PC-3 (cell line): Measurements from ENCODE around the gene ARHGEF4. TPM values are rescaled to one million over a fixed set of nuclear protein-coding genes. Genes with fewer than 3 reads are reported as not detected.

Source experiments
- ATAC-seq: fragments of 200-7000 bp; cut with Tn5 transposase; 2 replicates; pipeline ENCODE4 v1.9.1; 2020; ENCODE audit warnings: mild to moderate bottlenecking, moderate library complexity
- BruUV-seq: library from RNA; stranded (reverse); fragments of 400-500 nt; replicated peaks from 2 replicates; lab custom pipeline; 2021; lab: Mats Ljungman, UMichigan
- CTCF ChIA-PET: fragments of 300-600 bp; sonication (Branson Sonifier 250); formaldehyde crosslinking; loops from one replicate; lab custom pipeline; 2022; ENCODE audit warnings: antibody characterized with exemption; lab: Charles Lee
- POLR2A ChIA-PET: fragments of 300-600 bp; sonication (Branson Sonifier 250); formaldehyde crosslinking; loops from one replicate; lab custom pipeline; 2022; ENCODE audit warnings: antibody characterized with exemption; ENCODE audit not compliant: unreplicated experiment; lab: Charles Lee
- DNase-seq: peaks from one replicate; pipeline ENCODE4 v3.0.0-alpha.2; 2015
- H2AFZ ChIP-seq: fragments of 300-600 bp; sonication (generic); 2 replicates; pipeline ENCODE4 v1.6.0; 2016; ENCODE audit warnings: antibody characterized with exemption, low read length
- H3F3A ChIP-seq: fragments of 300-600 bp; sonication (generic); one replicate; pipeline ENCODE4 v1.6.0; 2017; ENCODE audit warnings: antibody characterized with exemption, low read length, control low read depth, mild to moderate bottlenecking; ENCODE audit not compliant: unreplicated experiment
- H3K27ac ChIP-seq: fragments of 300-600 bp; sonication (generic); 2 replicates; pipeline ENCODE4 v1.5.1; 2016; ENCODE audit warnings: mild to moderate bottlenecking, low read length
- H3K27me3 ChIP-seq: fragments of 300-600 bp; sonication (generic); 2 replicates; pipeline ENCODE4 v1.6.1; 2016; ENCODE audit warnings: low read length, mixed read lengths
- H3K36me3 ChIP-seq: fragments of 300-600 bp; sonication (generic); 2 replicates; pipeline ENCODE4 v1.6.1; 2016; ENCODE audit warnings: low read depth, mixed run types, low read length, mixed read lengths
- H3K4me1 ChIP-seq: fragments of 300-600 bp; sonication (generic); 2 replicates; pipeline ENCODE4 v1.5.1; 2016; ENCODE audit warnings: low read length; ENCODE audit not compliant: insufficient read depth
- H3K4me2 ChIP-seq: fragments of 300-600 bp; sonication (generic); 2 replicates; pipeline ENCODE4 v1.6.0; 2016; ENCODE audit warnings: low read length
- H3K4me3 ChIP-seq: fragments of 300-600 bp; sonication (generic); 2 replicates; pipeline ENCODE4 v1.5.1; 2016; ENCODE audit warnings: mild to moderate bottlenecking, low read length, mixed read lengths
- H3K79me2 ChIP-seq: fragments of 300-600 bp; sonication (generic); 2 replicates; pipeline ENCODE4 v1.6.1; 2017; ENCODE audit warnings: low read length, mixed read lengths
- H3K9ac ChIP-seq: fragments of 300-600 bp; sonication (generic); 2 replicates; pipeline ENCODE4 v1.6.0; 2016; ENCODE audit warnings: mild to moderate bottlenecking, low read length
- H3K9me2 ChIP-seq: fragments of 300-600 bp; sonication (generic); replicated peaks from 2 replicates; pipeline ENCODE4 v1.6.1; 2016; ENCODE audit warnings: mixed run types, low read length, mixed read lengths
- H3K9me3 ChIP-seq: fragments of 300-600 bp; sonication (generic); 2 replicates; pipeline ENCODE4 v1.6.1; 2016; ENCODE audit warnings: low read length, mixed read lengths
- H4K20me1 ChIP-seq: fragments of 300-600 bp; sonication (generic); 2 replicates; pipeline ENCODE4 v1.6.1; 2016; ENCODE audit warnings: low read length, mixed read lengths
- EZH2 ChIP-seq: fragments of 300-600 bp; sonication (generic); IDR thresholded peaks from one replicate; pipeline ENCODE4 v1.6.1; 2017; ENCODE audit warnings: antibody characterized with exemption, mild to moderate bottlenecking, low read length; ENCODE audit not compliant: unreplicated experiment
- EZH2phosphoT487 ChIP-seq: fragments of 300-600 bp; sonication (generic); IDR thresholded peaks from 2 replicates; pipeline ENCODE4 v1.6.1; 2018; ENCODE audit warnings: mild to moderate bottlenecking, antibody characterized with exemption, low read length, borderline replicate concordance
- intact Hi-C: fragments of 100-400 bp; cut with micrococcal nuclease; formaldehyde crosslinking; loops from 2 replicates; pipeline ENCODE4 v1.9.0; 2023
- total RNA-seq: library from RNA; depleted of rRNA; stranded (reverse); fragments of >200 nt; gene quantifications from 2 replicates; pipeline ENCODE4 v1.2.3, GENCODE V29; 2014
- TF ChIP-seq, protein P1 (sequence below): fragments of 300-600 bp; sonication (generic); conservative IDR thresholded peaks from 2 replicates; pipeline ENCODE4 v1.5.1; 2017; ENCODE audit warnings: antibody characterized with exemption, low read depth, mild to moderate bottlenecking, low read length

ARHGEF4 gene
- total RNA-seq, 1 experiment from 2014 or later, result 21.5 TPM

- no peaks in the 10 kb centered on the region for H3K27me3 ChIP-seq
- intact Hi-C loops, result no loop called here
- H3K36me3 ChIP-seq, result peaks cover 73% of the 10 kb centered on the region
- DNase-seq (no peak), ATAC-seq (no peak)
- POLR2A ChIA-PET, result no interaction called here
- H4K20me1 ChIP-seq, result peaks cover 29% of the 10 kb centered on the region
- H3K27ac ChIP-seq, result no peak overlapping the region
- H2AFZ ChIP-seq, result no peak overlapping the region
- H3K79me2 ChIP-seq, result peaks cover 90% of the 10 kb centered on the region
- no peaks in the 10 kb centered on the region for H3K9me2 ChIP-seq
- no peak overlapping the region for H3K9ac ChIP-seq
- H3F3A ChIP-seq, result no peaks in the 10 kb centered on the region
- no peaks in the 10 kb centered on the region for H3K9me3 ChIP-seq
- no peaks in the 10 kb centered on the region for H3K4me1 ChIP-seq
- H3K4me2 ChIP-seq, result no peak overlapping the region
- no peak overlapping the region for H3K4me3 ChIP-seq
- BruUV-seq, result TSS peak; percentile 14
- TF ChIP-seq EZH2 (no peak), EZH2phosphoT487 (no peak)
- TF ChIP-seq, protein P1, sequence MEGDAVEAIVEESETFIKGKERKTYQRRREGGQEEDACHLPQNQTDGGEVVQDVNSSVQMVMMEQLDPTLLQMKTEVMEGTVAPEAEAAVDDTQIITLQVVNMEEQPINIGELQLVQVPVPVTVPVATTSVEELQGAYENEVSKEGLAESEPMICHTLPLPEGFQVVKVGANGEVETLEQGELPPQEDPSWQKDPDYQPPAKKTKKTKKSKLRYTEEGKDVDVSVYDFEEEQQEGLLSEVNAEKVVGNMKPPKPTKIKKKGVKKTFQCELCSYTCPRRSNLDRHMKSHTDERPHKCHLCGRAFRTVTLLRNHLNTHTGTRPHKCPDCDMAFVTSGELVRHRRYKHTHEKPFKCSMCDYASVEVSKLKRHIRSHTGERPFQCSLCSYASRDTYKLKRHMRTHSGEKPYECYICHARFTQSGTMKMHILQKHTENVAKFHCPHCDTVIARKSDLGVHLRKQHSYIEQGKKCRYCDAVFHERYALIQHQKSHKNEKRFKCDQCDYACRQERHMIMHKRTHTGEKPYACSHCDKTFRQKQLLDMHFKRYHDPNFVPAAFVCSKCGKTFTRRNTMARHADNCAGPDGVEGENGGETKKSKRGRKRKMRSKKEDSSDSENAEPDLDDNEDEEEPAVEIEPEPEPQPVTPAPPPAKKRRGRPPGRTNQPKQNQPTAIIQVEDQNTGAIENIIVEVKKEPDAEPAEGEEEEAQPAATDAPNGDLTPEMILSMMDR, result no peak
- CTCF ChIA-PET, result interaction anchor here (0.6 kb wide), 2 partner anchors 10 to 126 kb away, joined by 3 read pairs; no protein-coding TSS in a partner anchor
Measured at GRCh38 chr2:131081190-131081589, 244.5 kb downstream of the ARHGEF4 start.

DNA sequence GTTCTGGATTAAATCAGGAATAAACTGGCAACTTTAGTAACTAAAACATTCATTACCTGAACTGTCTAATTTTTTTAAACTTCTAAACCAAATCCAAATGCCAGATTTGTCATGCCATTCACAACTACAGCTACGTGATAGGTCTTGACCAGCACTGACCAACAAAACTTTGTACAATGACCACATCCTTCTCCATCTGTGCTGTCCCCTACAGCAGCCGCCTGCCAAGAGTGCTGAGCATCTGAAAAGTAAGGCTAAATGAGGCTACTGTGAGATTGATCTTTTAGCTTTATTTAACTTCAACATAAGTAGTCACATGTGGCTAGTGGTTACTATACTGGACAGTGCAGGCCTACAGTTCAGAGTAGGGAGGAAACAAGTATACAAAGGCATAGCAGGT lies 248.9 kb downstream of the ARHGEF4 start:
- Histone ChIP-seq H3K9ac (no peak overlapping the region), H2AFZ (no peak overlapping the region), H4K20me1 (peaks cover 45% of the 10 kb centered on the region), H3K27me3 (no peaks in the 10 kb centered on the region), H3K4me2 (no peak overlapping the region), H3K79me2 (peaks cover 95% of the 10 kb centered on the region), H3K4me3 (no peak overlapping the region), H3K36me3 (peaks cover 61% of the 10 kb centered on the region), H3K9me3 (no peaks in the 10 kb centered on the region), H3K27ac (no peak overlapping the region), H3K4me1 (no peaks in the 10 kb centered on the region), H3K9me2 (no peaks in the 10 kb centered on the region), H3F3A (no peaks in the 10 kb centered on the region)
- BruUV-seq, result TSS peak; percentile 1
- no peak for DNase-seq
- ChIA-PET CTCF (no interaction called here), POLR2A (no interaction called here)
- TF ChIP-seq EZH2phosphoT487 (no peak), EZH2 (no peak)
- TF ChIP-seq, protein P1, result no peak
- no peak for ATAC-seq
- intact Hi-C loops, result no loop called here

DNA sequence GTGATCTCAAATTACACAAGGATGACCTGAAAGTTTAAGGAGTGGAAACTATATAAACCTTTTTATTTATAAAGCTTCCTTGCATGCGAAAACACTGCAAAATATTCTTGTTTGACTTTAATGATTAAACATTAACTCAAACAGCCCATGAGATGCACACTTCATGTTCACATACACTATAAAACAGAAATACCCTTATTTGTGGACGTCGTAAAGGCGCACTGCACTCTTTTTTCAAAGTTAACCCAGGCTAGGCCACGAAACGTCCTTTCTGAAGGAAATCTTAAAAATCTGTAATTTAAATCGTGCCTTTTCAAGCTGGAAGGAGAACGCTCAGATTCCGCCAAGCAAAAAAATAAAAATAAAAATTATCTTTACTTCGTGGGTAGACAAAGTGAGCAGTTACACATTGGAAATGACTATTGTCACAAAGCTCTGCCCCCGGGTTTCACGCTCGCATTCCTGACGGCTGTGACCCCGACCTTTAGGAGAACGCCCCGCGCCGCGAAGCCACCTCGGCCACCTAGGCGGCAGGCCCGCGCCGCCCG lies 255.8 kb downstream of the ARHGEF4 start:
- ChIA-PET CTCF (no interaction called here), POLR2A (interaction anchor here (0.7 kb wide), 1 partner anchor 911 kb away, joined by 3 read pairs; the partner anchor contains the start of gene SMPD4)
- Histone ChIP-seq H3K27ac (peak overlapping the region; percentile 69), H4K20me1 (peaks cover 18% of the 10 kb centered on the region; the same call in 1 of the 2 replicates), H3K36me3 (peaks cover 11% of the 10 kb centered on the region), H3K9ac (peak overlapping the region; percentile 90), H3K9me2 (no peaks in the 10 kb centered on the region), H3K9me3 (no peaks in the 10 kb centered on the region), H3K27me3 (no peaks in the 10 kb centered on the region), H3K4me3 (peak overlapping the region; percentile 93), H2AFZ (peak overlapping the region; percentile 37; the same call in 1 of the 2 replicates), H3K79me2 (peaks cover 54% of the 10 kb centered on the region), H3F3A (no peaks in the 10 kb centered on the region), H3K4me2 (peak overlapping the region; percentile 92), H3K4me1 (0 out of 2 replicates have a peak, but pooled peaks cover 4% of the 10 kb centered on the region)
- ATAC-seq (no peak), DNase-seq (no peak)
- no peak for TF ChIP-seq EZH2
- TSS peak; percentile 57 for BruUV-seq
- intact Hi-C loops, result no loop called here
